Loucy (cell line): Measurements from ENCODE around the gene NDFIP1.

Experiments used
- CTCF ChIP-seq: fragments of 200-600 bp; sonication (generic); conservative IDR thresholded peaks from 2 replicates; pipeline ENCODE4 v1.5.1; 2014; ENCODE audit warnings: mild to moderate bottlenecking, antibody characterized with exemption, low read length
- EZH2phosphoT487 ChIP-seq: fragments of 200-600 bp; IDR thresholded peaks from 2 replicates; pipeline ENCODE4 v1.6.1; 2018; ENCODE audit warnings: antibody characterized with exemption, mild to moderate bottlenecking, moderate library complexity, borderline replicate concordance

- TF ChIP-seq CTCF: no peak
- TF ChIP-seq EZH2phosphoT487: no peak
Observed at GRCh38 chr5:142119051-142119625, 10.6 kb downstream of the NDFIP1 start.
